Measurements from ENCODE around the gene RHOB. TPM values are rescaled to one million over a fixed set of nuclear protein-coding genes. Genes with fewer than 3 reads are reported as not detected.
A peak's percentile ranks its signal among the peaks of the same experiment; 100 is the strongest.

Gene RHOB
- total and polyA plus RNA-seq, 4 donors: 82.6 to 634 (median 160) TPM

GRCh38 chr2:20404950-20405349 is 41.9 kb upstream of the RHOB start:
- Histone ChIP-seq H3K4me3 (ENCODE audit: low read depth in 1 of 3, low read length in 3 of 3) (no peak overlapping the region), H3K27me3 (ENCODE audit: control insufficient read depth in 4 of 4, insufficient read depth in 4 of 4, low read length in 3 of 4) (no peaks in the 10 kb centered on the region), H3K9ac (ENCODE audit: low read depth in 1 of 2, low read length in 2 of 2) (no peak overlapping the region), H3K36me3 (ENCODE audit: control insufficient read depth in 4 of 4, insufficient read depth in 3 of 4, low read depth in 1 of 4, low read length in 3 of 4) (no peaks in the 10 kb centered on the region), H3K27ac (ENCODE audit: low read depth in 1 of 2, low read length in 2 of 2) (no peak overlapping the region), H3K9me3 (ENCODE audit: control insufficient read depth in 4 of 4, low read length in 3 of 4) (peaks cover 0 to 7% (median 0%) of the 10 kb centered on the region in 4 donors), H3K4me1 (ENCODE audit: control insufficient read depth in 4 of 4, insufficient read depth in 4 of 4, low read length in 3 of 4) (peaks cover 0 to 4% (median 1%) of the 10 kb centered on the region in 4 donors)
- TF ChIP-seq RXRA (IDR thresholded peaks at IDR 0.05) (peak; percentile 67 to 72), JUND (IDR thresholded peaks at IDR 0.05) (peak in 1 of 2 donors; percentile 14), TAF1 (conservative IDR thresholded peaks at IDR 0.05) (no peak), SP1 (IDR thresholded peaks at IDR 0.05) (peak; percentile 75), ATF3 (IDR thresholded peaks at IDR 0.05) (no peak), HNF4A (conservative IDR thresholded peaks at IDR 0.05) (peak; percentile 81 to 86), FOXA2 (IDR thresholded peaks at IDR 0.05) (peak; percentile 16)
- 56% methylated on average over 2 of the region's 2 CpGs for WGBS
- peak; percentile 14 for DNase-seq (ENCODE audit: low spot score)

- TF ChIP-seq FOXA1 (IDR thresholded peaks at IDR 0.05): no peak
- no peak for TF ChIP-seq HNF4A (conservative IDR thresholded peaks at IDR 0.05)
- no peak for TF ChIP-seq ZBTB33 (IDR thresholded peaks at IDR 0.05)
- TF ChIP-seq HNF4G (IDR thresholded peaks at IDR 0.05): no peak
- no peak for TF ChIP-seq ATF3 (IDR thresholded peaks at IDR 0.05)
- no peak for TF ChIP-seq CTCF (IDR thresholded peaks at IDR 0.05; ENCODE audit: low read depth, low read length, missing input control)
- TF ChIP-seq RXRA (IDR thresholded peaks at IDR 0.05): no peak
- no peak for TF ChIP-seq TAF1 (conservative IDR thresholded peaks at IDR 0.05)
- TF ChIP-seq NR2F2 (IDR thresholded peaks at IDR 0.05): no peak
- H3K36me3 ChIP-seq (ENCODE audit: control insufficient read depth in 4 of 4, insufficient read depth in 3 of 4, low read depth in 1 of 4, low read length in 3 of 4): no peaks in the 10 kb centered on the region
- no peak overlapping the region for H3K4me3 ChIP-seq (ENCODE audit: low read depth in 1 of 3, low read length in 3 of 3)
- H3K27ac ChIP-seq (ENCODE audit: low read depth in 1 of 2, low read length in 2 of 2): no peak overlapping the region
- no peak overlapping the region for H3K9ac ChIP-seq (ENCODE audit: low read depth in 1 of 2, low read length in 2 of 2)
- H3K27me3 ChIP-seq (ENCODE audit: control insufficient read depth in 4 of 4, insufficient read depth in 4 of 4, low read length in 3 of 4): no peaks in the 10 kb centered on the region
- no peak for DNase-seq (ENCODE audit: low spot score)
- H3K9me3 ChIP-seq (ENCODE audit: control insufficient read depth in 4 of 4, low read length in 3 of 4): peaks cover 0 to 7% (median 0%) of the 10 kb centered on the region in 4 donors
- peaks cover 0 to 4% (median 1%) of the 10 kb centered on the region in 4 donors for H3K4me1 ChIP-seq (ENCODE audit: control insufficient read depth in 4 of 4, insufficient read depth in 4 of 4, low read length in 3 of 4)
Observed at GRCh38 chr2:20409039-20409438, 37.8 kb upstream of the RHOB start.

GRCh38 chr2:20410556-20411277 is 36.2 kb upstream of the RHOB start:
- no peak overlapping the region for H3K27ac ChIP-seq (ENCODE audit: low read depth in 1 of 2, low read length in 2 of 2)
- no peak for DNase-seq (ENCODE audit: low spot score)
- peaks cover 0 to 7% (median 0%) of the 10 kb centered on the region in 4 donors for H3K9me3 ChIP-seq (ENCODE audit: control insufficient read depth in 4 of 4, low read length in 3 of 4)
- WGBS: 93% methylated on average over 5 of the region's 5 CpGs
- H3K27me3 ChIP-seq (ENCODE audit: control insufficient read depth in 4 of 4, insufficient read depth in 4 of 4, low read length in 3 of 4): no peaks in the 10 kb centered on the region
- no peak overlapping the region for H3K9ac ChIP-seq (ENCODE audit: low read depth in 1 of 2, low read length in 2 of 2)
- H3K4me3 ChIP-seq (ENCODE audit: low read depth in 1 of 3, low read length in 3 of 3): no peak overlapping the region
- H3K36me3 ChIP-seq (ENCODE audit: control insufficient read depth in 4 of 4, insufficient read depth in 3 of 4, low read depth in 1 of 4, low read length in 3 of 4): no peaks in the 10 kb centered on the region
- H3K4me1 ChIP-seq (ENCODE audit: control insufficient read depth in 4 of 4, insufficient read depth in 4 of 4, low read length in 3 of 4): peaks cover 0 to 1% (median 0%) of the 10 kb centered on the region in 4 donors
- TF ChIP-seq GABPA (IDR thresholded peaks at IDR 0.05 in 1 of 2, conservative IDR thresholded peaks at IDR 0.05 in 1 of 2): no peak
- no peak for TF ChIP-seq TAF1 (conservative IDR thresholded peaks at IDR 0.05)
- no peak for TF ChIP-seq EGR1 (IDR thresholded peaks at IDR 0.05; ENCODE audit: low read depth in 2 of 2)
- TF ChIP-seq FOXA2 (IDR thresholded peaks at IDR 0.05): no peak
- TF ChIP-seq MAX (IDR thresholded peaks at IDR 0.05): no peak
- TF ChIP-seq HNF4G (IDR thresholded peaks at IDR 0.05): no peak
- no peak for TF ChIP-seq RAD21 (IDR thresholded peaks at IDR 0.05)
- TF ChIP-seq FOXA1 (IDR thresholded peaks at IDR 0.05): no peak
- no peak for TF ChIP-seq YY1 (IDR thresholded peaks at IDR 0.05)
- TF ChIP-seq HNF4A (conservative IDR thresholded peaks at IDR 0.05): no peak
- TF ChIP-seq SP1 (IDR thresholded peaks at IDR 0.05): no peak
- TF ChIP-seq NR2F2 (IDR thresholded peaks at IDR 0.05): no peak
- no peak for TF ChIP-seq ZBTB33 (IDR thresholded peaks at IDR 0.05)
- no peak for TF ChIP-seq RXRA (IDR thresholded peaks at IDR 0.05)
- no peak for TF ChIP-seq JUND (IDR thresholded peaks at IDR 0.05)
- no peak for TF ChIP-seq ATF3 (IDR thresholded peaks at IDR 0.05)

Measured in liver (tissue), 9 donors.